A549 (cell line): ENCODE measurements around the gene NHLRC1. TPM values are rescaled to one million over a fixed set of nuclear protein-coding genes. Genes with fewer than 3 reads are reported as not detected.

Experiments
- ATAC-seq, 2 experiments: fragments of 200-7000 bp in 1 of 2; fragments of >200 bp in 1 of 2; cut with Nextera tagmentation in 1 of 2; cut with Tn5 transposase in 1 of 2; 3 replicates each; pipeline versions ENCODE4 v1.8.0 to v1.9.1; 2018 to 2020; ENCODE audit warnings: mild to moderate bottlenecking in 1 of 2, moderate library complexity in 1 of 2
- CTCF ChIA-PET: fragments of 300-600 bp; sonication (Branson Sonifier 250); formaldehyde crosslinking; extraction: SDS; loops from one replicate; lab custom pipeline; 2021; ENCODE audit warnings: antibody characterized with exemption, inconsistent platforms; lab: Yijun Ruan, JAX
- POLR2A ChIA-PET: fragments of 350-600 bp; formaldehyde crosslinking; extraction: SDS; loops from one replicate; lab custom pipeline; 2021; ENCODE audit warnings: antibody characterized with exemption, inconsistent platforms; lab: Yijun Ruan, JAX
- DNase-seq, 2 experiments: peaks; one replicate each; pipeline versions ENCODE4 v3.0.0 to v3.0.0-alpha.2; 2011 to 2016; ENCODE audit warnings: low read depth in 1 of 2, low spot score in 1 of 2
- FAIRE-seq: peaks from 2 replicates; lab custom pipeline; 2011; peaks lifted over from hg19 to GRCh38; lab: Jason Lieb, UNC
- H3K27ac ChIP-seq, 2 experiments: fragments of >200 bp; sonication (Bioruptor Twin); formaldehyde crosslinking; 3 replicates each; pipeline ENCODE4 v1.5.1; 2016 to 2017
- H3K4me1 ChIP-seq: fragments of >200 bp; sonication (Bioruptor Twin); formaldehyde crosslinking; 3 replicates; pipeline ENCODE4 v1.6.1; 2016
- H3K4me2 ChIP-seq: fragments of >200 bp; sonication (Bioruptor Twin); formaldehyde crosslinking; 3 replicates; pipeline ENCODE4 v1.6.1; 2016
- H3K4me3 ChIP-seq: fragments of >200 bp; sonication (Bioruptor Twin); formaldehyde crosslinking; 3 replicates; pipeline ENCODE4 v1.5.1; 2016
- H3K9me3 ChIP-seq: fragments of >200 bp; sonication (Bioruptor Twin); formaldehyde crosslinking; 3 replicates; pipeline ENCODE4 v1.6.1; 2016
- CHD2 ChIP-seq: fragments of 150-350 bp; IDR thresholded peaks from 2 replicates; pipeline ENCODE4 v1.6.1; 2014; ENCODE audit warnings: low read length; ENCODE audit not compliant: partially characterized antibody
- HDAC2 ChIP-seq: fragments of 200-600 bp; sonication (generic); IDR thresholded peaks from 2 replicates; pipeline ENCODE4 v1.6.1; 2016
- HEYL ChIP-seq: fragments of 250-450 bp; sonication (Bioruptor Pico); IDR thresholded peaks from 2 replicates; pipeline ENCODE4 v1.8.0; 2021; ENCODE audit warnings: mild to moderate bottlenecking, moderate library complexity
- MAZ ChIP-seq: fragments of 150-350 bp; IDR thresholded peaks from 2 replicates; pipeline ENCODE4 v1.6.1; 2014; ENCODE audit warnings: antibody characterized with exemption, low read depth, low read length, borderline replicate concordance
- NFE2L2 ChIP-seq: fragments of 150-350 bp; conservative IDR thresholded peaks from 2 replicates; pipeline ENCODE4 v1.6.1; 2014; ENCODE audit warnings: low read length
- PHF8 ChIP-seq: fragments of 200-600 bp; sonication (generic); IDR thresholded peaks from 2 replicates; pipeline ENCODE4 v1.6.1; 2016; ENCODE audit warnings: low read depth, mild to moderate bottlenecking, antibody characterized with exemption, moderate library complexity, borderline replicate concordance
- POLR2A ChIP-seq: IDR thresholded peaks from 2 replicates; pipeline ENCODE4 v1.6.1; 2012; ENCODE audit warnings: mild to moderate bottlenecking, low read length
- TFCP2L1 ChIP-seq: fragments of 250-450 bp; sonication (Bioruptor Pico); IDR thresholded peaks from 2 replicates; pipeline ENCODE4 v1.5.0; 2021; ENCODE audit warnings: mild to moderate bottlenecking
- ZNF302 ChIP-seq: fragments of 250-450 bp; sonication (Bioruptor Pico); IDR thresholded peaks from 2 replicates; pipeline ENCODE4 v1.9.0; 2021; ENCODE audit warnings: inconsistent platforms, mild to moderate bottlenecking, moderate library complexity
- WGBS: methylation state at CpG from one replicate; pipeline ENCODE4 v1.1.6; 2017; ENCODE audit errors: missing lambda C conversion rate; 5-methylcytosine and 5-hydroxymethylcytosine counted together
- polyA plus RNA-seq, 4 experiments: library from polyadenylated mRNA; depleted of rRNA in 3 of 4; stranded (reverse); fragments of >200 nt; fragmentation: RNase III in 1 of 4; extraction: RNeasy Plus Mini Kit Qiagen cat#74134 plus additional on column Dnase treatment in 1 of 4; gene quantifications; 2 replicates in 3 of 4; 3 replicates in 1 of 4; pipeline ENCODE4 v1.2.3, GENCODE V29; 2011 to 2017
- TF ChIP-seq, protein P1 (sequence below): fragments of 250-450 bp; sonication (Bioruptor Pico); IDR thresholded peaks from 2 replicates; pipeline ENCODE4 v1.5.0; 2021; ENCODE audit warnings: mild to moderate bottlenecking, moderate library complexity, borderline replicate concordance
- TF ChIP-seq, protein P2 (sequence below): fragments of >200 bp; sonication (Bioruptor Twin); formaldehyde crosslinking; IDR thresholded peaks from 3 replicates; pipeline ENCODE4 v1.5.1; 2016
- TF ChIP-seq, protein P3 (sequence below): IDR thresholded peaks from 2 replicates; pipeline ENCODE4 v1.6.1; 2012
- TF ChIP-seq, protein P4 (sequence below): fragments of 200-600 bp; sonication (generic); IDR thresholded peaks from 2 replicates; pipeline ENCODE4 v1.6.1; 2016; ENCODE audit warnings: antibody characterized with exemption, mild to moderate bottlenecking, moderate library complexity

NHLRC1 gene
- polyA plus RNA-seq, 2 of the 4 experiments (the other 2 are of a cell fraction): 1.7 to 3.1 TPM

DNA sequence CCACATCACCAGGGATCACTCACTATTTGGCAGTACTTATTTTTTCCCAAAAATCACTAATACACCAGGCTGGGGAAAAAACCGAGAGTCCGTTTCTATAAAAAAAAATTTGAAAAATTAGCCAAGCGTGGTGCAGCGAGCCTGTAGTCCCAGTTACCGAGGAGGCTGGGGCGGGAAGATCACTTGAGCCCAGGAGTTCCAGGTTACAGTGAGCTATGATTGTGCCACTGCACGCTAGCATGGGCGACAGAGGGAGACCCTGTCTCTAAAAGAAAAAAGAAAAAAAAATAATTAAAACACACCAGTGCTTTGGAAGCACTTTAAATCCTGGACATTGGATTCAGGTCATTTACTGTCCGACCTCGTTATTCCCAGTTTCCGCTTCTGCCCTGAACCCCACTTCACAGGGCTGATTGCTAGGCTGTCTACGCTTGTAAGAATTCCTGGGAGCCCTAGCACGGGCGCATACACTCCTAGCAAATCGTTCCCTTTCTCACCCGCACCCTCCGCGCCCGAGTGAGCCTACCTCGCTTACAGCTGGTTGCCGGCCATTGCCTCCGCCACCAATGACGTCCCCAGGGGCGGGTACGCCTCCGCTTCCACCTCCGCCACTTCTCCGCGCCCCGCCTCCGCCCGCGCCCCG lies 32.2 kb upstream of the NHLRC1 start, which contains the start of gene TPMT:
TPMT (minus strand) TSS at position 571 of the 643 bp plus-strand sequence. CDS start 5,950 bp downstream, outside the sequence.
- Histone ChIP-seq H3K4me3 (peak within 1 kb of the TSS; percentile 89), H3K27ac (peak within 1 kb of the TSS; percentile 78 to 90), H3K4me2 (peak within 1 kb of the TSS; percentile 83), H3K9me3 (no peaks in the 10 kb centered on the region), H3K4me1 (peaks cover 17% of the 10 kb centered on the region)
- ChIA-PET CTCF (interaction anchor here (1.8 kb wide), 1 partner anchor 16 kb away, joined by 4 read pairs; no protein-coding TSS in a partner anchor), POLR2A (no interaction called here)
- DNase-seq (peak in 1 of 2 experiments; percentile 62), ATAC-seq (peak; percentile 86 to 88), FAIRE-seq (no peak)
- TF ChIP-seq TFCP2L1 (CRISPR knock-in tag) (no peak), POLR2A (peak; percentile 71), MAZ (no peak), PHF8 (peak; percentile 75; the same call in 1 of the 2 replicates)
- WGBS: 0% methylated on average over 15 of the region's 34 CpGs

DNA sequence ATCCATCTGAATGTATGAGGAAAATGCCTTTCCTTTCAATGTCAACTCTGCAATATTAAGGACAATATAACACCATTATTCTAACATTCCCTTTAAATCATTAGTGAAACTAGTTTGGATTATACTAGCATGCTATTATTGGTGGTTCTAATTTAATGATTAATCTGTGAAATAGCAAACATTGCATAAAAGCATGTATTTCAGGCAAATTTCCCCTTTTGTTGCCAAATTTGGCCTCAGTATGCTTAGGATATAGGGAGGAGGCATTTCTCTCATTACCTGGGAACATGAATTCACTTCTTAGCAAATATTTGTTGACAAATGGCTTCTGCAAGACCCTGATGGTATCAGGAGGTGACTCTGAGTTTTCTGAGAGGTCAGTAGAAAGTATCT lies 30.8 kb upstream of the NHLRC1 start:
- no peak for DNase-seq
- CTCF ChIA-PET: no interaction called here
- Histone ChIP-seq H3K27ac (no peak overlapping the region), H3K9me3 (no peaks in the 10 kb centered on the region)
- no peak for TF ChIP-seq HDAC2
- no peak for TF ChIP-seq ZNF302 (CRISPR knock-in tag)
- TF ChIP-seq, protein P1, sequence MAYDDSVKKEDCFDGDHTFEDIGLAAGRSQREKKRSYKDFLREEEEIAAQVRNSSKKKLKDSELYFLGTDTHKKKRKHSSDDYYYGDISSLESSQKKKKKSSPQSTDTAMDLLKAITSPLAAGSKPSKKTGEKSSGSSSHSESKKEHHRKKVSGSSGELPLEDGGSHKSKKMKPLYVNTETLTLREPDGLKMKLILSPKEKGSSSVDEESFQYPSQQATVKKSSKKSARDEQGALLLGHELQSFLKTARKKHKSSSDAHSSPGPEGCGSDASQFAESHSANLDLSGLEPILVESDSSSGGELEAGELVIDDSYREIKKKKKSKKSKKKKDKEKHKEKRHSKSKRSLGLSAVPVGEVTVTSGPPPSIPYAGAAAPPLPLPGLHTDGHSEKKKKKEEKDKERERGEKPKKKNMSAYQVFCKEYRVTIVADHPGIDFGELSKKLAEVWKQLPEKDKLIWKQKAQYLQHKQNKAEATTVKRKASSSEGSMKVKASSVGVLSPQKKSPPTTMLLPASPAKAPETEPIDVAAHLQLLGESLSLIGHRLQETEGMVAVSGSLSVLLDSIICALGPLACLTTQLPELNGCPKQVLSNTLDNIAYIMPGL (CRISPR knock-in tag): no peak
- TF ChIP-seq, protein P2, sequence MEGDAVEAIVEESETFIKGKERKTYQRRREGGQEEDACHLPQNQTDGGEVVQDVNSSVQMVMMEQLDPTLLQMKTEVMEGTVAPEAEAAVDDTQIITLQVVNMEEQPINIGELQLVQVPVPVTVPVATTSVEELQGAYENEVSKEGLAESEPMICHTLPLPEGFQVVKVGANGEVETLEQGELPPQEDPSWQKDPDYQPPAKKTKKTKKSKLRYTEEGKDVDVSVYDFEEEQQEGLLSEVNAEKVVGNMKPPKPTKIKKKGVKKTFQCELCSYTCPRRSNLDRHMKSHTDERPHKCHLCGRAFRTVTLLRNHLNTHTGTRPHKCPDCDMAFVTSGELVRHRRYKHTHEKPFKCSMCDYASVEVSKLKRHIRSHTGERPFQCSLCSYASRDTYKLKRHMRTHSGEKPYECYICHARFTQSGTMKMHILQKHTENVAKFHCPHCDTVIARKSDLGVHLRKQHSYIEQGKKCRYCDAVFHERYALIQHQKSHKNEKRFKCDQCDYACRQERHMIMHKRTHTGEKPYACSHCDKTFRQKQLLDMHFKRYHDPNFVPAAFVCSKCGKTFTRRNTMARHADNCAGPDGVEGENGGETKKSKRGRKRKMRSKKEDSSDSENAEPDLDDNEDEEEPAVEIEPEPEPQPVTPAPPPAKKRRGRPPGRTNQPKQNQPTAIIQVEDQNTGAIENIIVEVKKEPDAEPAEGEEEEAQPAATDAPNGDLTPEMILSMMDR: no peak
- TF ChIP-seq, protein P3, sequence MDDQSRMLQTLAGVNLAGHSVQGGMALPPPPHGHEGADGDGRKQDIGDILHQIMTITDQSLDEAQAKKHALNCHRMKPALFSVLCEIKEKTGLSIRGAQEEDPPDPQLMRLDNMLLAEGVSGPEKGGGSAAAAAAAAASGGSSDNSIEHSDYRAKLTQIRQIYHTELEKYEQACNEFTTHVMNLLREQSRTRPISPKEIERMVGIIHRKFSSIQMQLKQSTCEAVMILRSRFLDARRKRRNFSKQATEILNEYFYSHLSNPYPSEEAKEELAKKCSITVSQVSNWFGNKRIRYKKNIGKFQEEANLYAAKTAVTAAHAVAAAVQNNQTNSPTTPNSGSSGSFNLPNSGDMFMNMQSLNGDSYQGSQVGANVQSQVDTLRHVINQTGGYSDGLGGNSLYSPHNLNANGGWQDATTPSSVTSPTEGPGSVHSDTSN: no peak
- no peak for TF ChIP-seq CHD2
- TF ChIP-seq NFE2L2: no peak
- TF ChIP-seq HEYL (CRISPR knock-in tag): no peak
- TF ChIP-seq, protein P4, sequence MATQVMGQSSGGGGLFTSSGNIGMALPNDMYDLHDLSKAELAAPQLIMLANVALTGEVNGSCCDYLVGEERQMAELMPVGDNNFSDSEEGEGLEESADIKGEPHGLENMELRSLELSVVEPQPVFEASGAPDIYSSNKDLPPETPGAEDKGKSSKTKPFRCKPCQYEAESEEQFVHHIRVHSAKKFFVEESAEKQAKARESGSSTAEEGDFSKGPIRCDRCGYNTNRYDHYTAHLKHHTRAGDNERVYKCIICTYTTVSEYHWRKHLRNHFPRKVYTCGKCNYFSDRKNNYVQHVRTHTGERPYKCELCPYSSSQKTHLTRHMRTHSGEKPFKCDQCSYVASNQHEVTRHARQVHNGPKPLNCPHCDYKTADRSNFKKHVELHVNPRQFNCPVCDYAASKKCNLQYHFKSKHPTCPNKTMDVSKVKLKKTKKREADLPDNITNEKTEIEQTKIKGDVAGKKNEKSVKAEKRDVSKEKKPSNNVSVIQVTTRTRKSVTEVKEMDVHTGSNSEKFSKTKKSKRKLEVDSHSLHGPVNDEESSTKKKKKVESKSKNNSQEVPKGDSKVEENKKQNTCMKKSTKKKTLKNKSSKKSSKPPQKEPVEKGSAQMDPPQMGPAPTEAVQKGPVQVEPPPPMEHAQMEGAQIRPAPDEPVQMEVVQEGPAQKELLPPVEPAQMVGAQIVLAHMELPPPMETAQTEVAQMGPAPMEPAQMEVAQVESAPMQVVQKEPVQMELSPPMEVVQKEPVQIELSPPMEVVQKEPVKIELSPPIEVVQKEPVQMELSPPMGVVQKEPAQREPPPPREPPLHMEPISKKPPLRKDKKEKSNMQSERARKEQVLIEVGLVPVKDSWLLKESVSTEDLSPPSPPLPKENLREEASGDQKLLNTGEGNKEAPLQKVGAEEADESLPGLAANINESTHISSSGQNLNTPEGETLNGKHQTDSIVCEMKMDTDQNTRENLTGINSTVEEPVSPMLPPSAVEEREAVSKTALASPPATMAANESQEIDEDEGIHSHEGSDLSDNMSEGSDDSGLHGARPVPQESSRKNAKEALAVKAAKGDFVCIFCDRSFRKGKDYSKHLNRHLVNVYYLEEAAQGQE: no peak
- TF ChIP-seq, all 56 proteins: peak for 0
- no peak for FAIRE-seq
- Histone ChIP-seq H3K4me1 (peaks cover 23% of the 10 kb centered on the region), H3K4me2 (peak overlapping the region; percentile 78), H3K4me3 (no peak overlapping the region)
- no peak for ATAC-seq
- POLR2A ChIA-PET: no interaction called here
